K562 (cell line): ENCODE data around the gene COQ10B. TPM values are rescaled to one million over a fixed set of nuclear protein-coding genes. Genes with fewer than 3 reads are reported as not detected.

Experiments
- DIDO1 ChIP-seq: fragments of 450-650 bp; IDR thresholded peaks from 2 replicates; pipeline ENCODE4 v1.6.1; 2016; ENCODE audit warnings: low read depth, missing biosample characterization, missing genetic modification characterization
- MAZ ChIP-seq, 2 experiments: fragments of 450-650 bp in 1 of 2; sonication (generic) in 1 of 2; formaldehyde crosslinking; IDR thresholded peaks in 1 of 2; conservative IDR thresholded peaks in 1 of 2; 2 replicates each; pipeline versions ENCODE4 v1.4.0 to v1.5.0; 2020; ENCODE audit warnings: mild to moderate bottlenecking in 1 of 2, missing genetic modification reagents in 1 of 2
- PTTG1 ChIP-seq: fragments of 450-650 bp; IDR thresholded peaks from 2 replicates; pipeline ENCODE4 v1.6.1; 2016; ENCODE audit warnings: low read depth, mild to moderate bottlenecking, missing genetic modification characterization, missing compliant biosample characterization
- SETDB1 ChIP-seq: IDR thresholded peaks from one replicate; pipeline ENCODE4 v1.6.1; 2012; ENCODE audit warnings: low read length, control low read depth, inconsistent platforms
- TAF15 ChIP-seq: fragments of 200-400 bp; formaldehyde crosslinking; IDR thresholded peaks from 2 replicates; pipeline ENCODE4 v1.6.1; 2017; ENCODE audit warnings: mild to moderate bottlenecking, low read depth, low read length, moderate library complexity
- polyA plus RNA-seq, 8 experiments: library from polyadenylated mRNA; depleted of rRNA in 4 of 8; stranded (reverse) in 5 of 8; unstranded in 3 of 8; fragments of >200 nt; fragmentation: Nextera tagmentation in 2 of 8; fragmentation: Illumina TruSeq in 1 of 8; extraction: Ambion mirVana in 2 of 8; extraction: Trizol in 1 of 8; gene quantifications; 2 replicates each; pipeline versions ENCODE4 v1.2.1 to v1.2.3, GENCODE V29; 2011 to 2014; ENCODE audit warnings: inconsistent platforms in 1 of 8, missing spikeins in 1 of 8
- total RNA-seq, 7 experiments: library from RNA; depleted of rRNA in 6 of 7; stranded (reverse); fragments of >200 nt in 6 of 7; fragmentation: Illumina TruSeq in 2 of 7; extraction: Trizol in 2 of 7; gene quantifications; 2 replicates each; pipeline versions ENCODE4 v1.2.1 to v1.2.3, GENCODE V29; 2011 to 2021; ENCODE audit warnings: low replicate concordance in 1 of 7
- TF ChIP-seq, protein P1 (sequence below), 2 experiments: fragments of 450-650 bp in 1 of 2; IDR thresholded peaks; 2 replicates each; pipeline ENCODE4 v1.6.1; 2011 to 2017; ENCODE audit warnings: low read depth in 2 of 2, antibody characterized with exemption in 1 of 2, borderline replicate concordance in 1 of 2, low read length in 1 of 2, mild to moderate bottlenecking in 1 of 2, mixed read lengths in 1 of 2; ENCODE audit not compliant: control insufficient read depth in 1 of 2
- TF ChIP-seq, protein P2 (sequence below): fragments of 250-450 bp; sonication (Bioruptor Pico); IDR thresholded peaks from 2 replicates; pipeline ENCODE4 v1.5.0; 2020; ENCODE audit warnings: mild to moderate bottlenecking, borderline replicate concordance
- TF ChIP-seq, protein P3 (sequence below): IDR thresholded peaks from 2 replicates; pipeline ENCODE4 v1.6.1; 2011; ENCODE audit warnings: borderline replicate concordance, low read depth, mild to moderate bottlenecking, moderate library complexity, low read length; ENCODE audit not compliant: insufficient read depth, poor library complexity, severe bottlenecking
- TF ChIP-seq, protein P4 (sequence below), 2 experiments: fragments of 450-650 bp; IDR thresholded peaks; 2 replicates each; pipeline ENCODE4 v1.6.1; 2018; ENCODE audit warnings: mild to moderate bottlenecking in 2 of 2, low read depth in 1 of 2; ENCODE audit not compliant: partially characterized antibody in 2 of 2
- TF ChIP-seq, protein P5 (sequence below), 2 experiments: fragments of 200-800 bp in 1 of 2; sonication (Bioruptor generic) in 1 of 2; sonication (generic) in 1 of 2; formaldehyde crosslinking in 1 of 2; IDR thresholded peaks in 1 of 2; conservative IDR thresholded peaks in 1 of 2; 2 replicates each; pipeline versions ENCODE4 v1.5.0 to v1.6.1; 2016 to 2020; ENCODE audit warnings: missing compliant biosample characterization in 1 of 2, missing genetic modification characterization in 1 of 2, missing genetic modification reagents in 1 of 2

The COQ10B gene
- total and polyA plus RNA-seq, 9 of the 15 experiments (the other 6 are each of a cell fraction or from before 2014, with no cell fraction given): 3.1 to 13.1 (median 7.7) TPM

DNA sequence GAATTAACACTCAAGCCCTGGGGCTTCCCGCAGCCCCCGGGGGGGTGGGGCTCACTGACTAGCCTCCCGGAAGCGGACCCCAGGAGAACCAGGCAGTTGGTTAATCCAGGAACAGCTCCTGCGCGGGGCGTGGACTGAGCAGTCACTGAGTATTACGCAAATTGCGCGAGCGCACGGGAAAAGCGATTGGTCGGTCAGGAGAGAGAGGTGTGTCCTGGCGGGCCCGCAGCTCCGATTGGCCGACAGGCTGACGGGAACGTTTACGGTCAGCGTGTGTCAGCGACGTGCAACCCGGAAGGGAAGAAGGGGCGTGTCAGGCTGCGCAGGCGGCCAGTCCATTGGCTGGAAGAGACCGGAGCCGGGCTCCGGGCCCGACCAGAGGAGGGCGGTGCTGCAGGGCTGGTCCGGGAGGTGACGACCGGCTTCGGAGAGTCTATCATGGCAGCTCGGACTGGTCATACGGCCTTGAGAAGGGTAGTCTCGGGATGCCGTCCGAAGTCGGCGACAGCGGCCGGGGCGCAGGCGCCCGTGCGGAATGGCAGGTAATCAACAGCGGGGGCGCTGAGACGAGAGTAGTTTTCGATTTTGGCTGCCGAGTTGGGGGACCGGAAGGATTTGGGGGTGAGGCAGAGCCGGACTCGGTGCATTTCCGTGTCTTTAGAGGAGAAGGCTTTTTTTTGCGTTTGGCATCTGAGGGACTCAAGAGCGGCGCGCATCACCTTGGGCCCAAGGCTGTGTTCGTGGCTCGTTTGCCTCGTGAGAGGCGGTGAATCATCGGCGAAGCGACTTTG, at the start of gene COQ10B (continued):
- TF ChIP-seq, protein P1, sequence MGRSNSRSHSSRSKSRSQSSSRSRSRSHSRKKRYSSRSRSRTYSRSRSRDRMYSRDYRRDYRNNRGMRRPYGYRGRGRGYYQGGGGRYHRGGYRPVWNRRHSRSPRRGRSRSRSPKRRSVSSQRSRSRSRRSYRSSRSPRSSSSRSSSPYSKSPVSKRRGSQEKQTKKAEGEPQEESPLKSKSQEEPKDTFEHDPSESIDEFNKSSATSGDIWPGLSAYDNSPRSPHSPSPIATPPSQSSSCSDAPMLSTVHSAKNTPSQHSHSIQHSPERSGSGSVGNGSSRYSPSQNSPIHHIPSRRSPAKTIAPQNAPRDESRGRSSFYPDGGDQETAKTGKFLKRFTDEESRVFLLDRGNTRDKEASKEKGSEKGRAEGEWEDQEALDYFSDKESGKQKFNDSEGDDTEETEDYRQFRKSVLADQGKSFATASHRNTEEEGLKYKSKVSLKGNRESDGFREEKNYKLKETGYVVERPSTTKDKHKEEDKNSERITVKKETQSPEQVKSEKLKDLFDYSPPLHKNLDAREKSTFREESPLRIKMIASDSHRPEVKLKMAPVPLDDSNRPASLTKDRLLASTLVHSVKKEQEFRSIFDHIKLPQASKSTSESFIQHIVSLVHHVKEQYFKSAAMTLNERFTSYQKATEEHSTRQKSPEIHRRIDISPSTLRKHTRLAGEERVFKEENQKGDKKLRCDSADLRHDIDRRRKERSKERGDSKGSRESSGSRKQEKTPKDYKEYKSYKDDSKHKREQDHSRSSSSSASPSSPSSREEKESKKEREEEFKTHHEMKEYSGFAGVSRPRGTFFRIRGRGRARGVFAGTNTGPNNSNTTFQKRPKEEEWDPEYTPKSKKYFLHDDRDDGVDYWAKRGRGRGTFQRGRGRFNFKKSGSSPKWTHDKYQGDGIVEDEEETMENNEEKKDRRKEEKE (IDR thresholded peaks at IDR 0.05; ENCODE audit: borderline replicate concordance in 1 of 2, control insufficient read depth in 1 of 2, low read depth in 2 of 2, low read length in 1 of 2): no peak
- TF ChIP-seq, protein P2, sequence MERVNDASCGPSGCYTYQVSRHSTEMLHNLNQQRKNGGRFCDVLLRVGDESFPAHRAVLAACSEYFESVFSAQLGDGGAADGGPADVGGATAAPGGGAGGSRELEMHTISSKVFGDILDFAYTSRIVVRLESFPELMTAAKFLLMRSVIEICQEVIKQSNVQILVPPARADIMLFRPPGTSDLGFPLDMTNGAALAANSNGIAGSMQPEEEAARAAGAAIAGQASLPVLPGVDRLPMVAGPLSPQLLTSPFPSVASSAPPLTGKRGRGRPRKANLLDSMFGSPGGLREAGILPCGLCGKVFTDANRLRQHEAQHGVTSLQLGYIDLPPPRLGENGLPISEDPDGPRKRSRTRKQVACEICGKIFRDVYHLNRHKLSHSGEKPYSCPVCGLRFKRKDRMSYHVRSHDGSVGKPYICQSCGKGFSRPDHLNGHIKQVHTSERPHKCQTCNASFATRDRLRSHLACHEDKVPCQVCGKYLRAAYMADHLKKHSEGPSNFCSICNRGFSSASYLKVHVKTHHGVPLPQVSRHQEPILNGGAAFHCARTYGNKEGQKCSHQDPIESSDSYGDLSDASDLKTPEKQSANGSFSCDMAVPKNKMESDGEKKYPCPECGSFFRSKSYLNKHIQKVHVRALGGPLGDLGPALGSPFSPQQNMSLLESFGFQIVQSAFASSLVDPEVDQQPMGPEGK (CRISPR knock-in tag): no peak
- TF ChIP-seq, protein P3, sequence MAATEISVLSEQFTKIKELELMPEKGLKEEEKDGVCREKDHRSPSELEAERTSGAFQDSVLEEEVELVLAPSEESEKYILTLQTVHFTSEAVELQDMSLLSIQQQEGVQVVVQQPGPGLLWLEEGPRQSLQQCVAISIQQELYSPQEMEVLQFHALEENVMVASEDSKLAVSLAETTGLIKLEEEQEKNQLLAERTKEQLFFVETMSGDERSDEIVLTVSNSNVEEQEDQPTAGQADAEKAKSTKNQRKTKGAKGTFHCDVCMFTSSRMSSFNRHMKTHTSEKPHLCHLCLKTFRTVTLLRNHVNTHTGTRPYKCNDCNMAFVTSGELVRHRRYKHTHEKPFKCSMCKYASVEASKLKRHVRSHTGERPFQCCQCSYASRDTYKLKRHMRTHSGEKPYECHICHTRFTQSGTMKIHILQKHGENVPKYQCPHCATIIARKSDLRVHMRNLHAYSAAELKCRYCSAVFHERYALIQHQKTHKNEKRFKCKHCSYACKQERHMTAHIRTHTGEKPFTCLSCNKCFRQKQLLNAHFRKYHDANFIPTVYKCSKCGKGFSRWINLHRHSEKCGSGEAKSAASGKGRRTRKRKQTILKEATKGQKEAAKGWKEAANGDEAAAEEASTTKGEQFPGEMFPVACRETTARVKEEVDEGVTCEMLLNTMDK: peak; percentile 87
- TF ChIP-seq, protein P4, sequence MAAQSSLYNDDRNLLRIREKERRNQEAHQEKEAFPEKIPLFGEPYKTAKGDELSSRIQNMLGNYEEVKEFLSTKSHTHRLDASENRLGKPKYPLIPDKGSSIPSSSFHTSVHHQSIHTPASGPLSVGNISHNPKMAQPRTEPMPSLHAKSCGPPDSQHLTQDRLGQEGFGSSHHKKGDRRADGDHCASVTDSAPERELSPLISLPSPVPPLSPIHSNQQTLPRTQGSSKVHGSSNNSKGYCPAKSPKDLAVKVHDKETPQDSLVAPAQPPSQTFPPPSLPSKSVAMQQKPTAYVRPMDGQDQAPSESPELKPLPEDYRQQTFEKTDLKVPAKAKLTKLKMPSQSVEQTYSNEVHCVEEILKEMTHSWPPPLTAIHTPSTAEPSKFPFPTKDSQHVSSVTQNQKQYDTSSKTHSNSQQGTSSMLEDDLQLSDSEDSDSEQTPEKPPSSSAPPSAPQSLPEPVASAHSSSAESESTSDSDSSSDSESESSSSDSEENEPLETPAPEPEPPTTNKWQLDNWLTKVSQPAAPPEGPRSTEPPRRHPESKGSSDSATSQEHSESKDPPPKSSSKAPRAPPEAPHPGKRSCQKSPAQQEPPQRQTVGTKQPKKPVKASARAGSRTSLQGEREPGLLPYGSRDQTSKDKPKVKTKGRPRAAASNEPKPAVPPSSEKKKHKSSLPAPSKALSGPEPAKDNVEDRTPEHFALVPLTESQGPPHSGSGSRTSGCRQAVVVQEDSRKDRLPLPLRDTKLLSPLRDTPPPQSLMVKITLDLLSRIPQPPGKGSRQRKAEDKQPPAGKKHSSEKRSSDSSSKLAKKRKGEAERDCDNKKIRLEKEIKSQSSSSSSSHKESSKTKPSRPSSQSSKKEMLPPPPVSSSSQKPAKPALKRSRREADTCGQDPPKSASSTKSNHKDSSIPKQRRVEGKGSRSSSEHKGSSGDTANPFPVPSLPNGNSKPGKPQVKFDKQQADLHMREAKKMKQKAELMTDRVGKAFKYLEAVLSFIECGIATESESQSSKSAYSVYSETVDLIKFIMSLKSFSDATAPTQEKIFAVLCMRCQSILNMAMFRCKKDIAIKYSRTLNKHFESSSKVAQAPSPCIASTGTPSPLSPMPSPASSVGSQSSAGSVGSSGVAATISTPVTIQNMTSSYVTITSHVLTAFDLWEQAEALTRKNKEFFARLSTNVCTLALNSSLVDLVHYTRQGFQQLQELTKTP (IDR thresholded peaks at IDR 0.05; ENCODE audit: low read depth in 1 of 2, partially characterized antibody in 2 of 2): peak in 1 of 2 experiments; percentile 13
- no peak for TF ChIP-seq PTTG1 (tag)
- no peak for TF ChIP-seq SETDB1
- TF ChIP-seq, protein P5, sequence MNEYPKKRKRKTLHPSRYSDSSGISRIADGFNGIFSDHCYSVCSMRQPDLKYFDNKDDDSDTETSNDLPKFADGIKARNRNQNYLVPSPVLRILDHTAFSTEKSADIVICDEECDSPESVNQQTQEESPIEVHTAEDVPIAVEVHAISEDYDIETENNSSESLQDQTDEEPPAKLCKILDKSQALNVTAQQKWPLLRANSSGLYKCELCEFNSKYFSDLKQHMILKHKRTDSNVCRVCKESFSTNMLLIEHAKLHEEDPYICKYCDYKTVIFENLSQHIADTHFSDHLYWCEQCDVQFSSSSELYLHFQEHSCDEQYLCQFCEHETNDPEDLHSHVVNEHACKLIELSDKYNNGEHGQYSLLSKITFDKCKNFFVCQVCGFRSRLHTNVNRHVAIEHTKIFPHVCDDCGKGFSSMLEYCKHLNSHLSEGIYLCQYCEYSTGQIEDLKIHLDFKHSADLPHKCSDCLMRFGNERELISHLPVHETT (CRISPR knock-in tag; conservative IDR thresholded peaks at IDR 0.05 in 1 of 2, IDR thresholded peaks at IDR 0.05 in 1 of 2): 0 out of 4 replicates have a peak, but pooled peaks of 1 of the 2 experiments have one; percentile 47
- no peak; the same call in 1 of the 2 replicates for TF ChIP-seq TAF15
- peak; percentile 16 to 68; a peak in 2 of 4 replicates for TF ChIP-seq MAZ (CRISPR knock-in tag; conservative IDR thresholded peaks at IDR 0.05 in 1 of 2, IDR thresholded peaks at IDR 0.05 in 1 of 2)
- no peak for TF ChIP-seq DIDO1 (tag)
